ENCODE results near the gene RAI14.

RAI14 gene

GRCh38 chr5:34648039-34648839 lies 7.9 kb upstream of the RAI14 start:
- DNase-seq (ENCODE audit: low read depth) = no peak

GRCh38 chr5:34648840-34649158 lies 7.3 kb upstream of the RAI14 start:
- DNase-seq (ENCODE audit: low read depth) = no peak

- DNase-seq (ENCODE audit: low read depth) = no peak
Observed at GRCh38 chr5:34651791-34652190, 4.3 kb upstream of the RAI14 start.

- no peak for DNase-seq (ENCODE audit: low read depth)
Observed at GRCh38 chr5:34652466-34652865, 3.7 kb upstream of the RAI14 start.

GRCh38 chr5:34652914-34653313 lies 3.2 kb upstream of the RAI14 start:
- peak; percentile 30 for DNase-seq (ENCODE audit: low read depth)

- no peak for DNase-seq (ENCODE audit: low read depth)
Observed at GRCh38 chr5:34653708-34654107, 2.4 kb upstream of the RAI14 start.

- peak; percentile 41 for DNase-seq (ENCODE audit: low read depth)
Observed at GRCh38 chr5:34655354-34655991, 655 bp upstream of the RAI14 start.

GRCh38 chr5:34656700-34657273 lies 659 bp downstream of the RAI14 start:
- DNase-seq (ENCODE audit: low read depth) = no peak

GRCh38 chr5:34657274-34657921 lies 1.3 kb downstream of the RAI14 start:
- DNase-seq (ENCODE audit: low read depth) = peak; percentile 22

GRCh38 chr5:34657988-34658387 lies 1.9 kb downstream of the RAI14 start:
- DNase-seq (ENCODE audit: low read depth) = no peak

- DNase-seq (ENCODE audit: low read depth) = no peak
Observed at GRCh38 chr5:34659168-34659567, 3.0 kb downstream of the RAI14 start.

GRCh38 chr5:34660444-34660843 lies 4.3 kb downstream of the RAI14 start:
- peak; percentile 39 for DNase-seq (ENCODE audit: low read depth)

GRCh38 chr5:34663771-34664496 lies 7.8 kb downstream of the RAI14 start:
- DNase-seq (ENCODE audit: low read depth) = no peak

GRCh38 chr5:34666392-34667080 lies 10.4 kb downstream of the RAI14 start:
- no peak for DNase-seq (ENCODE audit: low read depth)

- no peak for DNase-seq (ENCODE audit: low read depth)
Observed at GRCh38 chr5:34667705-34668104, 11.6 kb downstream of the RAI14 start.

GRCh38 chr5:34669931-34670516 lies 13.9 kb downstream of the RAI14 start:
- DNase-seq (ENCODE audit: low read depth) = no peak

- DNase-seq (ENCODE audit: low read depth) = no peak
Observed at GRCh38 chr5:34672196-34672595, 16.1 kb downstream of the RAI14 start.

- no peak for DNase-seq (ENCODE audit: low read depth)
Observed at GRCh38 chr5:34673463-34674125, 17.5 kb downstream of the RAI14 start.

- peak; percentile 47 for DNase-seq (ENCODE audit: low read depth)
Observed at GRCh38 chr5:34674187-34674586, 18.1 kb downstream of the RAI14 start.

GRCh38 chr5:34675857-34676256 lies 19.7 kb downstream of the RAI14 start:
- DNase-seq (ENCODE audit: low read depth) = no peak

- no peak for DNase-seq (ENCODE audit: low read depth)
Observed at GRCh38 chr5:34676416-34676815, 20.3 kb downstream of the RAI14 start.
